Colonic mucosa (tissue), 4 donors: Measurements from ENCODE around the gene FAM222A. TPM values are rescaled to one million over a fixed set of nuclear protein-coding genes. Genes with fewer than 3 reads are reported as not detected.

Experiments used
- DNase-seq: peaks from one replicate; pipeline ENCODE4 v3.0.0-alpha.2; 2020
- H3K27ac ChIP-seq: fragments of 200-600 bp; one replicate; pipeline ENCODE4 v1.8.0; 2021
- H3K27me3 ChIP-seq: fragments of 200-600 bp; one replicate; pipeline ENCODE4 v1.8.0; 2021
- H3K36me3 ChIP-seq: fragments of 200-600 bp; one replicate; pipeline ENCODE4 v1.8.0; 2021
- H3K4me1 ChIP-seq: fragments of 200-600 bp; one replicate; pipeline ENCODE4 v1.8.0; 2021; ENCODE audit warnings: mild to moderate bottlenecking
- H3K4me3 ChIP-seq: fragments of 200-600 bp; one replicate; pipeline ENCODE4 v1.8.0; 2021
- H3K9ac ChIP-seq, 2 donors: one replicate each; pipeline ENCODE4 v1.7.0; 2013; ENCODE audit warnings: control low read depth in 2 of 2, low read depth in 2 of 2, low read length in 2 of 2
- H3K9me3 ChIP-seq: fragments of 200-600 bp; one replicate; pipeline ENCODE4 v1.8.0; 2021
- intact Hi-C: fragments of 100-400 bp; cut with DNase I; formaldehyde crosslinking; loops from one replicate; pipeline ENCODE4 v1.14.1; 2022
- total RNA-seq, 2 donors: library from RNA; stranded (reverse); fragmentation: NEBNext Ultra II Directional in 1 of 2; extraction: Animal tissue kit (Norgen Biotek cat#: 25700) in 1 of 2; gene quantifications; one replicate each; pipeline ENCODE4 v1.2.1, GENCODE V29; 2021
- TF ChIP-seq, protein P1 (sequence below): fragments of 200-600 bp; IDR thresholded peaks from one replicate; pipeline ENCODE4 v1.8.0; 2022; ENCODE audit warnings: antibody characterized with exemption, mild to moderate bottlenecking
- donor health status: healthy.
- donor health status: DM: no; HTN: no; CAD: no.
- donor health status: DM: no; HTN: no; CAD: no.

FAM222A gene
- total RNA-seq, 2 donors from 2014 or later, result 3.9 to 5.5 TPM

DNA sequence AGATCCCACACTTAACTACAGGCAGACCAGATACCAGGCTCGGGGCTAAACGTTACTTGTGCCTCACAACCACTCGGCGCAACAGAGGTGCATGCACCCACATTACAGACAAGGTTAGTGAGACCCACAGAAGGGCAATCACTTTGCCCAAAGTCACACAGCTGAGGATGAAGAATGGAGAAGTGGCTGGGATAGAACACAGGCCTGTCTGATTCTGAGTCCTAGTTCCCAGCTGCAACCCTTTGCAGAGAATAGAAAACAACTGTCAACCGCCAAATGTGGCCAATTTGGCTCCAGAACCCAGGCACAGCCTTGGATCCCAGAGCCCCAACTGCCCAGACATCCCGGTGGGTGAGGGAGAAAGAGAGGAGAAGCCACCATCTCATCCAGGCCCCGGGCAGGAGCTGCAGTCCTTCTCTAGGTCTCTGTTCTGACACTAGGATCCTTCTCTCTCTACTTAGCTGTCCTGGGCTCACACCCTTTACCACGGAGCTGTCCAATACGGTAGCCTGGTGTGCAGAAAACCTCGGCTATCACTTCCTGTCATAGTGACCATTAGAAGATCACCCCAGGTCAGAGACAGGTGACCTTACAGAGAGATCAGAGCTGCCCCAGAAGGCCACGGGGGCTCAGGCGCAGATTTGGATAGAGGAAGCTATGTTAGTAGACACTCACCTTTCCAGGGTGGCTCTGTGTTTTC lies 59.1 kb downstream of the FAM222A start:
- Histone ChIP-seq H3K27me3 (no peaks in the 10 kb centered on the region), H3K36me3 (no peaks in the 10 kb centered on the region), H3K27ac (no peak overlapping the region), H3K4me1 (no peaks in the 10 kb centered on the region), H3K9me3 (no peaks in the 10 kb centered on the region), H3K4me3 (no peak overlapping the region), H3K9ac (no peak overlapping the region)
- no peak for DNase-seq
- intact Hi-C loops, result loop anchor here (5.0 kb wide), 1 partner anchor 345 kb away; no protein-coding TSS in a partner anchor
- TF ChIP-seq, protein P1, sequence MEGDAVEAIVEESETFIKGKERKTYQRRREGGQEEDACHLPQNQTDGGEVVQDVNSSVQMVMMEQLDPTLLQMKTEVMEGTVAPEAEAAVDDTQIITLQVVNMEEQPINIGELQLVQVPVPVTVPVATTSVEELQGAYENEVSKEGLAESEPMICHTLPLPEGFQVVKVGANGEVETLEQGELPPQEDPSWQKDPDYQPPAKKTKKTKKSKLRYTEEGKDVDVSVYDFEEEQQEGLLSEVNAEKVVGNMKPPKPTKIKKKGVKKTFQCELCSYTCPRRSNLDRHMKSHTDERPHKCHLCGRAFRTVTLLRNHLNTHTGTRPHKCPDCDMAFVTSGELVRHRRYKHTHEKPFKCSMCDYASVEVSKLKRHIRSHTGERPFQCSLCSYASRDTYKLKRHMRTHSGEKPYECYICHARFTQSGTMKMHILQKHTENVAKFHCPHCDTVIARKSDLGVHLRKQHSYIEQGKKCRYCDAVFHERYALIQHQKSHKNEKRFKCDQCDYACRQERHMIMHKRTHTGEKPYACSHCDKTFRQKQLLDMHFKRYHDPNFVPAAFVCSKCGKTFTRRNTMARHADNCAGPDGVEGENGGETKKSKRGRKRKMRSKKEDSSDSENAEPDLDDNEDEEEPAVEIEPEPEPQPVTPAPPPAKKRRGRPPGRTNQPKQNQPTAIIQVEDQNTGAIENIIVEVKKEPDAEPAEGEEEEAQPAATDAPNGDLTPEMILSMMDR, result no peak

- Histone ChIP-seq H3K27ac (no peak overlapping the region), H3K9me3 (no peaks in the 10 kb centered on the region), H3K4me3 (no peak overlapping the region), H3K36me3 (no peaks in the 10 kb centered on the region), H3K9ac (no peak overlapping the region), H3K27me3 (no peaks in the 10 kb centered on the region), H3K4me1 (no peaks in the 10 kb centered on the region)
- TF ChIP-seq, protein P1, result no peak
- intact Hi-C loops, result loop anchor here (2.0 to 5.0 kb wide), 2 partner anchors 255 to 346 kb away; no protein-coding TSS in a partner anchor
- peak; percentile 45 for DNase-seq
Measured at GRCh38 chr12:109773384-109774011, 59.9 kb downstream of the FAM222A start.

DNA sequence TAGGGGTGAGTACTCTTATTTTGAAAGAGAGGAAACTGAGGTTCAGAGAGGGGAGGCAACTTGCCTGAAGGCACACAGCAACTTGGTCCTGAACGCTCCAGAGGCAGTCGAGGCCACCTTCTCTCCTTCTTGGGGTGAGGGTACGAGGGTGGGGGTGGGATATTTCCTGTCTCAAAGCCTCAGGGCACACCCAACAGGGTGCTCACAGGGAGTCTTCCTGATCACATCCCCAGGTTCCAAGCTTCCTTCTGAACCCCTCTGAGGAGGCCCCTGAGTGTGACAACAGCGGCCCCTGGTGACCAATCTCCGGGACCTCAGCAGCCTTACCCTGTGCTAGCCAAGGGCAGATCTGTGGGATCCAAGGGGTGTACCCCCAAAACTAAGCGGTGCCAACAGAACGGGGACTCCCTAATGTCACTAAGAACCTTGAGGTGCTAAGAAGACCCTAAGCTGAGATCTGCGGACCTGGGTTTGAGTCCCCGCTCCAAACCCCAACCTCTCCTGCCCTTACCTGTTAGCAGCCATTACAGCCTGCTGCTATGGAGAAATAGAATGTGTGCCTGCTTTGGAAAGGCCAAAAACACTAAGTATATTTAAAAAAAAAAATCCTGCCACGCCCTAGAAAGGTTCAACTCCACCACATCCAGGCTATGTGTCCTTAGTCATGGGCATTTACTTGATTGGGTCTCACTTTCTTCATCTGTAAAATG lies 61.7 kb downstream of the FAM222A start:
- no peaks in the 10 kb centered on the region for H3K4me1 ChIP-seq
- no peak overlapping the region for H3K9ac ChIP-seq
- no peaks in the 10 kb centered on the region for H3K9me3 ChIP-seq
- no peaks in the 10 kb centered on the region for H3K27me3 ChIP-seq
- H3K27ac ChIP-seq, result no peak overlapping the region
- no peaks in the 10 kb centered on the region for H3K36me3 ChIP-seq
- no peak overlapping the region for H3K4me3 ChIP-seq
- intact Hi-C loops, result loop anchor here (1.0 to 2.0 kb wide), 2 partner anchors 178 to 257 kb away; no protein-coding TSS in a partner anchor
- TF ChIP-seq, protein P1, result peak; percentile 81
- DNase-seq, result peak; percentile 79

DNA sequence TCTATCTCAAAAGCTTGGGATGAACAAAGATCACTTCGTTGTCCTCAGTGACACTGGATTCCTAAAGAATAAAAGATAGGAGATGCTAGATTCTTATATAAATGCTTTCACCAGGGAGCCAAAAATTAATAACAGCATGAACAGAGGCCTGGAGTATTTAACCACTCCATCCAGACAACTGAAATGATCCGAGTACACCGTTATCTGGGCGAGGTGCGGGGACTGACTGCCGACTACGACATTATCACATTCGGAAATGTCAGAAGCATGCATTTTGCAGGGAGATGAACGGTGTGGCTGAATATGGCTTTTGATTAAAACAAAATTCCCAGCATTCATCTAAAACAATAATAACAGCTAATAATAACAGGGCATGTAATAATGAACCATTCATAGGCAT lies 63.0 kb downstream of the FAM222A start:
- no peak overlapping the region for H3K9ac ChIP-seq
- no peaks in the 10 kb centered on the region for H3K9me3 ChIP-seq
- DNase-seq, result no peak
- no peak overlapping the region for H3K4me3 ChIP-seq
- TF ChIP-seq, protein P1, result no peak
- no peaks in the 10 kb centered on the region for H3K27me3 ChIP-seq
- intact Hi-C loops, result no loop called here
- H3K27ac ChIP-seq, result no peak overlapping the region
- H3K36me3 ChIP-seq, result no peaks in the 10 kb centered on the region
- no peaks in the 10 kb centered on the region for H3K4me1 ChIP-seq

- Histone ChIP-seq H3K27me3 (no peaks in the 10 kb centered on the region), H3K4me1 (no peaks in the 10 kb centered on the region), H3K36me3 (no peaks in the 10 kb centered on the region), H3K9ac (no peak overlapping the region), H3K9me3 (no peaks in the 10 kb centered on the region), H3K4me3 (no peak overlapping the region), H3K27ac (no peak overlapping the region)
- DNase-seq, result peak; percentile 45
- intact Hi-C loops, result no loop called here
- TF ChIP-seq, protein P1, result no peak
Measured at GRCh38 chr12:109777544-109777943, 63.9 kb downstream of the FAM222A start.
